H1 (cell line): Measurements from ENCODE around the gene SMYD1. TPM values are rescaled to one million over a fixed set of nuclear protein-coding genes. Genes with fewer than 3 reads are reported as not detected.

Source experiments
- CTCF ChIA-PET: fragments of 300-600 bp; sonication (Branson Sonifier 250); formaldehyde crosslinking; loops from one replicate; lab custom pipeline; 2021; ENCODE audit not compliant: partially characterized antibody; lab: Charles Lee
- POLR2A ChIA-PET: fragments of 300-600 bp; sonication (Branson Sonifier 250); formaldehyde crosslinking; loops from one replicate; lab custom pipeline; 2021; ENCODE audit warnings: inconsistent platforms; ENCODE audit not compliant: partially characterized antibody; lab: Charles Lee
- DNase-seq, 2 experiments: peaks; one replicate each; pipeline versions ENCODE4 v3.0.0 to v3.0.0-alpha.2; 2010 to 2022; ENCODE audit warnings: low spot score in 2 of 2, low read depth in 1 of 2, mixed read lengths in 1 of 2
- FAIRE-seq: peaks from 2 replicates; lab custom pipeline; 2011; peaks lifted over from hg19 to GRCh38; lab: Jason Lieb, UNC
- H2AFZ ChIP-seq: 2 replicates; pipeline ENCODE4 v1.8.1; 2012; ENCODE audit warnings: low read length, inconsistent platforms
- H2AK5ac ChIP-seq: 2 replicates; pipeline ENCODE4 v1.6.1; 2013; ENCODE audit warnings: low read depth, low read length
- H2BK120ac ChIP-seq: replicated peaks from 2 replicates; pipeline ENCODE3; 2013; ENCODE audit warnings: low read depth, low read length, inconsistent platforms
- H2BK12ac ChIP-seq: 2 replicates; pipeline ENCODE4 v1.6.1; 2013; ENCODE audit warnings: low read depth, low read length
- H2BK15ac ChIP-seq: 2 replicates; pipeline ENCODE4 v1.6.1; 2013; ENCODE audit warnings: low read length
- H2BK20ac ChIP-seq: 2 replicates; pipeline ENCODE4 v1.6.1; 2013; ENCODE audit warnings: low read length
- H2BK5ac ChIP-seq: 2 replicates; pipeline ENCODE4 v1.6.1; 2013; ENCODE audit warnings: low read depth, low read length
- H3K14ac ChIP-seq: 2 replicates; pipeline ENCODE4 v1.6.1; 2013; ENCODE audit warnings: inconsistent platforms; ENCODE audit not compliant: insufficient read length
- H3K18ac ChIP-seq: 2 replicates; pipeline ENCODE4 v1.6.1; 2013; ENCODE audit warnings: low read length; ENCODE audit errors: extremely low read depth
- H3K23ac ChIP-seq: 2 replicates; pipeline ENCODE4 v1.6.1; 2013; ENCODE audit warnings: inconsistent platforms; ENCODE audit not compliant: insufficient read length
- H3K23me2 ChIP-seq: 2 replicates; pipeline ENCODE4 v1.6.1; 2013; ENCODE audit warnings: low read depth, low read length
- H3K27ac ChIP-seq: 2 replicates; pipeline ENCODE4 v1.6.1; 2011; ENCODE audit warnings: low read depth, low read length, inconsistent platforms
- H3K27me3 ChIP-seq, 4 experiments: replicated peaks in 1 of 4; 1 replicate in 1 of 4; 2 replicates in 3 of 4; pipeline versions ENCODE4 v1.6.1 to v1.8.1; 2011 to 2013; ENCODE audit warnings: low read length in 3 of 4, mild to moderate bottlenecking in 3 of 4, inconsistent platforms in 2 of 4, mixed read lengths in 2 of 4, moderate library complexity in 1 of 4; ENCODE audit not compliant: control insufficient read depth in 3 of 4, insufficient read depth in 3 of 4; ENCODE audit errors: extremely low read depth in 1 of 4
- H3K36me3 ChIP-seq, 4 experiments: 2 replicates each; pipeline versions ENCODE4 v1.6.1 to v1.8.1; 2011 to 2013; ENCODE audit warnings: mild to moderate bottlenecking in 4 of 4, low read length in 3 of 4, moderate library complexity in 2 of 4, control low read depth in 1 of 4, inconsistent platforms in 1 of 4; ENCODE audit not compliant: insufficient read depth in 4 of 4, control insufficient read depth in 2 of 4
- H3K4ac ChIP-seq: replicated peaks from 2 replicates; pipeline ENCODE3; 2013; ENCODE audit warnings: low read length, low read depth, mixed read lengths, inconsistent platforms; ENCODE audit not compliant: insufficient read length
- H3K4me1 ChIP-seq, 4 experiments: replicated peaks in 1 of 4; 1 replicate in 1 of 4; 2 replicates in 3 of 4; pipeline versions ENCODE4 v1.6.1 to v1.8.1; 2011 to 2013; ENCODE audit warnings: low read length in 3 of 4, inconsistent platforms in 2 of 4, mixed read lengths in 1 of 4; ENCODE audit not compliant: insufficient read depth in 4 of 4, control insufficient read depth in 3 of 4
- H3K4me2 ChIP-seq, 2 experiments: 2 replicates each; pipeline versions ENCODE4 v1.6.1 to v1.8.1; 2011 to 2013; ENCODE audit warnings: low read depth in 2 of 2, low read length in 2 of 2, control low read depth in 1 of 2, inconsistent platforms in 1 of 2, mild to moderate bottlenecking in 1 of 2; ENCODE audit not compliant: insufficient read depth in 1 of 2
- H3K4me3 ChIP-seq, 4 experiments: fragments of 200-600, 300-600 bp in 1 of 4; sonication (generic), shearing (Covaris generic), sonication (Bioruptor Twin) in 1 of 4; 2 replicates each; pipeline versions ENCODE4 v1.5.1 to v1.8.1; 2011 to 2016; ENCODE audit warnings: low read length in 4 of 4, low read depth in 3 of 4, control low read depth in 2 of 4, inconsistent platforms in 2 of 4, mild to moderate bottlenecking in 2 of 4, mixed read lengths in 1 of 4, moderate library complexity in 1 of 4; ENCODE audit not compliant: insufficient read depth in 2 of 4; ENCODE audit errors: extremely low read depth in 1 of 4
- H3K56ac ChIP-seq: replicated peaks from 2 replicates; pipeline ENCODE3; 2013; ENCODE audit warnings: low read depth, mild to moderate bottlenecking, mixed read lengths, low read length, inconsistent platforms; ENCODE audit not compliant: insufficient read length
- H3K79me1 ChIP-seq: 2 replicates; pipeline ENCODE4 v1.6.1; 2013; ENCODE audit warnings: low read depth, low read length, control low read depth
- H3K79me2 ChIP-seq, 2 experiments: 2 replicates each; pipeline versions ENCODE4 v1.6.1 to v1.8.1; 2012 to 2013; ENCODE audit warnings: low read length in 2 of 2, mild to moderate bottlenecking in 2 of 2, inconsistent platforms in 1 of 2; ENCODE audit not compliant: insufficient read depth in 2 of 2, control insufficient read depth in 1 of 2
- H3K9ac ChIP-seq, 4 experiments: replicated peaks in 1 of 4; 1 replicate in 1 of 4; 2 replicates in 3 of 4; pipeline versions ENCODE4 v1.6.1 to v1.8.1; 2011 to 2013; ENCODE audit warnings: low read depth in 3 of 4, low read length in 3 of 4, control low read depth in 2 of 4, mild to moderate bottlenecking in 2 of 4, moderate library complexity in 2 of 4, inconsistent platforms in 1 of 4; ENCODE audit errors: extremely low read depth in 1 of 4
- H3K9me3 ChIP-seq, 2 experiments: 2 replicates each; pipeline versions ENCODE4 v1.6.1 to v1.8.1; 2012 to 2013; ENCODE audit warnings: mild to moderate bottlenecking in 2 of 2, moderate library complexity in 2 of 2, control low read depth in 1 of 2, inconsistent platforms in 1 of 2, low read depth in 1 of 2, low read length in 1 of 2, mixed read lengths in 1 of 2; ENCODE audit not compliant: insufficient read depth in 2 of 2
- H4K20me1 ChIP-seq, 2 experiments: replicated peaks in 1 of 2; 2 replicates each; pipeline versions ENCODE3 to v1.8.1; 2011 to 2013; ENCODE audit warnings: inconsistent platforms in 2 of 2, low read length in 2 of 2, mild to moderate bottlenecking in 1 of 2; ENCODE audit not compliant: insufficient read depth in 2 of 2, control insufficient read depth in 1 of 2
- H4K5ac ChIP-seq: 2 replicates; pipeline ENCODE4 v1.6.1; 2013; ENCODE audit warnings: low read length, low read depth, mixed read lengths, inconsistent platforms; ENCODE audit not compliant: insufficient read length
- H4K8ac ChIP-seq: 2 replicates; pipeline ENCODE4 v1.8.0; 2013; ENCODE audit warnings: mild to moderate bottlenecking, moderate library complexity, low read length, inconsistent platforms; ENCODE audit not compliant: insufficient read depth; ENCODE audit errors: extremely low read depth
- H4K91ac ChIP-seq: replicated peaks from 2 replicates; pipeline ENCODE3; 2013; ENCODE audit warnings: low read length, mixed read lengths, inconsistent platforms; ENCODE audit not compliant: insufficient read length
- BACH1 ChIP-seq: IDR thresholded peaks from 2 replicates; pipeline ENCODE4 v1.6.1; 2012; ENCODE audit warnings: low read length, improper control_type of control experiment
- CHD1 ChIP-seq: IDR thresholded peaks from 2 replicates; pipeline ENCODE4 v1.6.1; 2012; ENCODE audit warnings: low read depth, low read length, improper control_type of control experiment
- FOSL1 ChIP-seq: IDR thresholded peaks from 2 replicates; pipeline ENCODE4 v1.6.1; 2011; ENCODE audit warnings: mild to moderate bottlenecking, low read depth, low read length, moderate library complexity; ENCODE audit not compliant: insufficient read depth
- GABPA ChIP-seq: IDR thresholded peaks from 2 replicates; pipeline ENCODE4 v1.6.1; 2011; ENCODE audit warnings: mild to moderate bottlenecking, low read length, moderate library complexity, borderline replicate concordance; ENCODE audit not compliant: insufficient read depth
- GTF2F1 ChIP-seq: IDR thresholded peaks from 2 replicates; pipeline ENCODE4 v1.6.1; 2012; ENCODE audit warnings: low read depth, low read length, improper control_type of control experiment, borderline replicate concordance
- HDAC6 ChIP-seq: IDR thresholded peaks from one replicate; pipeline ENCODE4 v1.7.1; 2012; ENCODE audit warnings: low read depth, mild to moderate bottlenecking, inconsistent platforms, low read length, moderate library complexity
- JUN ChIP-seq: IDR thresholded peaks from 2 replicates; pipeline ENCODE4 v1.6.1; 2011; ENCODE audit warnings: low read depth, mild to moderate bottlenecking, improper control_type of control experiment, low read length
- KDM1A ChIP-seq: fragments of 200-600, 300-600 bp; sonication (generic); IDR thresholded peaks from 2 replicates; pipeline ENCODE4 v1.7.1; 2016; ENCODE audit warnings: mild to moderate bottlenecking, low read length, borderline replicate concordance
- KDM4A ChIP-seq: IDR thresholded peaks from one replicate; pipeline ENCODE4 v1.7.1; 2012; ENCODE audit warnings: low read depth, mild to moderate bottlenecking, moderate library complexity, low read length, inconsistent platforms; ENCODE audit not compliant: severe bottlenecking
- NANOG ChIP-seq: IDR thresholded peaks from 2 replicates; pipeline ENCODE4 v1.6.1; 2011; ENCODE audit warnings: low read length, low read depth, mild to moderate bottlenecking, inconsistent platforms; ENCODE audit not compliant: insufficient read depth, poor library complexity, severe bottlenecking
- POLR2AphosphoS5 ChIP-seq: IDR thresholded peaks from 2 replicates; pipeline ENCODE4 v1.6.1; 2011; ENCODE audit warnings: low read depth, low read length
- RAD21 ChIP-seq, 2 experiments: IDR thresholded peaks in 1 of 2; conservative IDR thresholded peaks in 1 of 2; 2 replicates each; pipeline ENCODE4 v1.6.1; 2011; ENCODE audit warnings: low read depth in 2 of 2, low read length in 2 of 2, improper control_type of control experiment in 1 of 2, inconsistent platforms in 1 of 2, mild to moderate bottlenecking in 1 of 2, moderate library complexity in 1 of 2
- SIRT6 ChIP-seq: IDR thresholded peaks from one replicate; pipeline ENCODE4 v1.7.1; 2012; ENCODE audit warnings: low read length, inconsistent platforms
- SP2 ChIP-seq: IDR thresholded peaks from 2 replicates; pipeline ENCODE4 v1.6.1; 2012; ENCODE audit warnings: mild to moderate bottlenecking, low read length, inconsistent platforms
- TAF1 ChIP-seq: IDR thresholded peaks from 2 replicates; pipeline ENCODE4 v1.6.1; 2011; ENCODE audit warnings: mild to moderate bottlenecking, low read depth, low read length
- whole genome bisulfite sequencing, 2 experiments: shearing (Covaris generic) in 1 of 2; methylation state at CpG; one replicate each; pipeline versions ENCODE4 v1.1.6 to v1.1.7; 2013 to 2015; ENCODE audit warnings: low lambda C conversion rate in 2 of 2, mixed read lengths in 2 of 2, inconsistent platforms in 1 of 2, low coverage in 1 of 2, missing lambda C conversion rate in 1 of 2; ENCODE audit not compliant: insufficient replicate concordance in 2 of 2, insufficient coverage in 1 of 2, insufficient read length in 1 of 2; ENCODE audit errors: extremely low coverage in 1 of 2, missing lambda C conversion rate in 1 of 2; 5-methylcytosine and 5-hydroxymethylcytosine counted together
- polyA plus RNA-seq, 7 experiments: library from polyadenylated mRNA; depleted of rRNA in 3 of 7; stranded (reverse) in 5 of 7; unstranded in 2 of 7; fragments of >200 nt in 5 of 7; fragments of 200-250 nt in 2 of 7; gene quantifications; 1 replicate in 5 of 7; 2 replicates in 1 of 7; 4 replicates in 1 of 7; pipeline versions ENCODE4 v1.2.1 to v1.2.3, GENCODE V29; 2011 to 2013; ENCODE audit warnings: missing spikeins in 2 of 7, mixed read lengths in 2 of 7
- total RNA-seq: library from RNA; stranded (reverse); fragmentation: NEBNext Ultra II Directional; extraction: Animal tissue kit (Norgen Biotek cat#: 25700); gene quantifications from 2 replicates; pipeline ENCODE4 v1.2.1, GENCODE V29; 2021

The SMYD1 gene
- total and polyA plus RNA-seq, 2 of the 8 experiments (the other 6 are each of a cell fraction or from before 2014, with no cell fraction given), result 0.06 TPM; not detected in 1

- H4K8ac ChIP-seq, result no peak overlapping the region
- no peak overlapping the region for H3K23ac ChIP-seq
- no peaks in the 10 kb centered on the region for H3K4me1 ChIP-seq
- H2BK12ac ChIP-seq, result no peak overlapping the region
- no peak for TF ChIP-seq TAF1
- no peak for TF ChIP-seq FOSL1
- no peak for TF ChIP-seq SP2
- no peak for TF ChIP-seq HDAC6
- no peak for TF ChIP-seq BACH1
- TF ChIP-seq CHD1, result no peak
- TF ChIP-seq POLR2AphosphoS5, result no peak
- TF ChIP-seq JUN, result no peak
- TF ChIP-seq KDM4A, result no peak
- no peak for TF ChIP-seq GABPA
- TF ChIP-seq RAD21 (IDR thresholded peaks at IDR 0.05 in 1 of 2, conservative IDR thresholded peaks at IDR 0.05 in 1 of 2; ENCODE audit: low read depth in 2 of 2, low read length in 2 of 2), result no peak
- TF ChIP-seq KDM1A, result no peak
- TF ChIP-seq NANOG, result no peak
- TF ChIP-seq SIRT6, result no peak
- no peak for TF ChIP-seq GTF2F1
- no peak overlapping the region for H3K4ac ChIP-seq
- no peaks in the 10 kb centered on the region for H3K27me3 ChIP-seq
- H3K9me3 ChIP-seq, result no peaks in the 10 kb centered on the region
- no peaks in the 10 kb centered on the region for H3K79me2 ChIP-seq
- H3K4me2 ChIP-seq, result no peak overlapping the region
- H3K4me3 ChIP-seq, result no peak overlapping the region
- no peak overlapping the region for H4K91ac ChIP-seq
- no peaks in the 10 kb centered on the region for H3K79me1 ChIP-seq
- 94% methylated on average over 6 of the region's 6 CpGs; no CpG with 5 or more reads in 1 of the 2 experiments for WGBS, 2 experiments
- H3K56ac ChIP-seq, result no peak overlapping the region
- no peak for FAIRE-seq
- no peak overlapping the region for H2BK15ac ChIP-seq
- H2AK5ac ChIP-seq, result no peak overlapping the region
- no peak overlapping the region for H3K18ac ChIP-seq
- no peak overlapping the region for H2BK20ac ChIP-seq
- POLR2A ChIA-PET, result interaction anchor here (0.9 kb wide), 1 partner anchor 14 kb away, joined by 3 read pairs; no protein-coding TSS in a partner anchor
- DNase-seq, result no peak
- H3K9ac ChIP-seq, result no peak overlapping the region
- no peaks in the 10 kb centered on the region for H3K36me3 ChIP-seq
- no peaks in the 10 kb centered on the region for H3K23me2 ChIP-seq
- no peak overlapping the region for H2AFZ ChIP-seq
- H3K14ac ChIP-seq, result no peak overlapping the region
- CTCF ChIA-PET, result interaction anchor here (1.7 kb wide), 1 partner anchor 14 kb away, joined by 3 read pairs; no protein-coding TSS in a partner anchor
- H4K5ac ChIP-seq, result no peak overlapping the region
- no peaks in the 10 kb centered on the region for H4K20me1 ChIP-seq
- no peak overlapping the region for H2BK120ac ChIP-seq
- H3K27ac ChIP-seq, result no peak overlapping the region
- no peak overlapping the region for H2BK5ac ChIP-seq
These were observed 72.2 kb downstream of the SMYD1 start for GRCh38 chr2:88139804-88140203.
